Liver (tissue), 3 donors: ENCODE data around the gene LUC7L.

ENCODE experiments used
- ATF3 ChIP-seq: IDR thresholded peaks from 2 replicates; pipeline ENCODE4 v1.6.1; 2016; ENCODE audit warnings: antibody characterized with exemption
- CTCF ChIP-seq: fragments of 150-350 bp; IDR thresholded peaks from 2 replicates; pipeline ENCODE4 v1.5.1; 2017; ENCODE audit warnings: improper control_type of control experiment, low read depth, low read length; ENCODE audit not compliant: missing input control
- FOXA1 ChIP-seq: IDR thresholded peaks from 2 replicates; pipeline ENCODE4 v1.6.1; 2016; ENCODE audit warnings: antibody characterized with exemption
- GABPA ChIP-seq, 2 donors: IDR thresholded peaks in 1 of 2; conservative IDR thresholded peaks in 1 of 2; 2 replicates each; pipeline ENCODE4 v1.6.1; 2016; ENCODE audit warnings: antibody characterized with exemption in 2 of 2, mild to moderate bottlenecking in 1 of 2, moderate library complexity in 1 of 2
- HNF4A ChIP-seq, 2 donors: conservative IDR thresholded peaks; 2 replicates each; pipeline ENCODE4 v1.6.1; 2016; ENCODE audit warnings: antibody characterized with exemption in 2 of 2, mild to moderate bottlenecking in 2 of 2
- JUND ChIP-seq, 2 donors: IDR thresholded peaks; 2 replicates each; pipeline ENCODE4 v1.6.1; 2016; ENCODE audit warnings: antibody characterized with exemption in 2 of 2
- MAX ChIP-seq: IDR thresholded peaks from 2 replicates; pipeline ENCODE4 v1.6.1; 2016; ENCODE audit warnings: antibody characterized with exemption
- RAD21 ChIP-seq, 2 donors: IDR thresholded peaks; 2 replicates each; pipeline ENCODE4 v1.6.1; 2016; ENCODE audit warnings: antibody characterized with exemption in 2 of 2, mild to moderate bottlenecking in 2 of 2
- REST ChIP-seq: IDR thresholded peaks from 2 replicates; pipeline ENCODE4 v1.6.1; 2016; ENCODE audit warnings: antibody characterized with exemption, mild to moderate bottlenecking
- RXRA ChIP-seq, 2 donors: IDR thresholded peaks; 2 replicates each; pipeline ENCODE4 v1.6.1; 2017 to 2018; ENCODE audit warnings: antibody characterized with exemption in 2 of 2, mild to moderate bottlenecking in 1 of 2
- TAF1 ChIP-seq: conservative IDR thresholded peaks from 2 replicates; pipeline ENCODE4 v1.6.1; 2016; ENCODE audit warnings: antibody characterized with exemption, mild to moderate bottlenecking
- YY1 ChIP-seq: IDR thresholded peaks from 2 replicates; pipeline ENCODE4 v1.6.1; 2016; ENCODE audit warnings: antibody characterized with exemption, mild to moderate bottlenecking
- ZBTB33 ChIP-seq: IDR thresholded peaks from 2 replicates; pipeline ENCODE4 v1.6.1; 2016; ENCODE audit warnings: antibody characterized with exemption
- donor health status: healthy.
- donor health status: healthy.

GRCh38 chr16:166375-167121 lies 62.7 kb downstream of the LUC7L start:
- TF ChIP-seq CTCF (no peak), JUND (IDR thresholded peaks at IDR 0.05) (no peak), TAF1 (no peak), MAX (no peak), REST (no peak), YY1 (no peak), RXRA (IDR thresholded peaks at IDR 0.05) (no peak), GABPA (IDR thresholded peaks at IDR 0.05 in 1 of 2, conservative IDR thresholded peaks at IDR 0.05 in 1 of 2) (no peak), RAD21 (IDR thresholded peaks at IDR 0.05) (no peak), ZBTB33 (no peak), ATF3 (no peak), HNF4A (conservative IDR thresholded peaks at IDR 0.05) (no peak), FOXA1 (no peak)
